GM12891 (cell line): Measurements from ENCODE around the gene RNF144A.
A peak's percentile ranks its signal among the peaks of the same experiment; 100 is the strongest.

Source experiments
- DNase-seq: peaks from one replicate; pipeline ENCODE4 v3.0.0; 2011; ENCODE audit warnings: low spot score; ENCODE audit not compliant: insufficient read length
- FAIRE-seq: peaks from 2 replicates; lab custom pipeline; 2011; peaks lifted over from hg19 to GRCh38; lab: Jason Lieb, UNC
- PAX5 ChIP-seq: IDR thresholded peaks from 2 replicates; pipeline ENCODE4 v1.6.1; 2011; ENCODE audit warnings: low read length, moderate library complexity, mild to moderate bottlenecking; ENCODE audit not compliant: insufficient read depth, severe bottlenecking
- POLR2A ChIP-seq: IDR thresholded peaks from 2 replicates; pipeline ENCODE4 v1.6.1; 2011; ENCODE audit warnings: low read depth, low read length, control low read depth
- POLR2AphosphoS5 ChIP-seq: IDR thresholded peaks from 2 replicates; pipeline ENCODE4 v1.6.1; 2011; ENCODE audit warnings: low read depth, low read length, control low read depth
- POU2F2 ChIP-seq: IDR thresholded peaks from 2 replicates; pipeline ENCODE4 v1.6.1; 2011; ENCODE audit warnings: low read depth, mild to moderate bottlenecking, control low read depth, low read length, moderate library complexity
- SPI1 ChIP-seq: IDR thresholded peaks from 2 replicates; pipeline ENCODE4 v1.6.1; 2011; ENCODE audit warnings: low read depth, low read length, control low read depth
- TAF1 ChIP-seq: IDR thresholded peaks from 2 replicates; pipeline ENCODE4 v1.6.1; 2011; ENCODE audit warnings: low read depth, low read length, control low read depth

The RNF144A gene

GRCh38 chr2:7017671-7018281 is 100.6 kb downstream of the RNF144A start:
- TF ChIP-seq SPI1 = no peak
- no peak for DNase-seq
- peak; percentile 50 for FAIRE-seq

GRCh38 chr2:7018282-7018701 is 101.1 kb downstream of the RNF144A start:
- FAIRE-seq (no peak), DNase-seq (no peak)
- TF ChIP-seq POLR2A = no peak
- TF ChIP-seq POU2F2 = no peak
- TF ChIP-seq TAF1 = no peak
- no peak for TF ChIP-seq POLR2AphosphoS5
- no peak for TF ChIP-seq PAX5
- TF ChIP-seq SPI1 = no peak

GRCh38 chr2:7018767-7019166 is 101.6 kb downstream of the RNF144A start:
- no peak for TF ChIP-seq TAF1
- no peak for TF ChIP-seq PAX5
- TF ChIP-seq SPI1 = no peak
- no peak for TF ChIP-seq POLR2AphosphoS5
- TF ChIP-seq POLR2A = no peak
- no peak for TF ChIP-seq POU2F2
- DNase-seq (no peak), FAIRE-seq (no peak)

- no peak for DNase-seq
- TF ChIP-seq POLR2AphosphoS5 = no peak
- no peak for TF ChIP-seq SPI1
- no peak for TF ChIP-seq POU2F2
- no peak for TF ChIP-seq POLR2A
- no peak for TF ChIP-seq PAX5
- TF ChIP-seq TAF1 = no peak
- FAIRE-seq = no peak
Measured at GRCh38 chr2:7019191-7019590, 102.0 kb downstream of the RNF144A start.

- no peak for FAIRE-seq
- TF ChIP-seq TAF1 (no peak), POLR2A (no peak), POU2F2 (no peak), PAX5 (no peak), POLR2AphosphoS5 (no peak), SPI1 (no peak)
- no peak for DNase-seq
Measured at GRCh38 chr2:7020059-7020458, 102.8 kb downstream of the RNF144A start.

- DNase-seq (no peak), FAIRE-seq (no peak)
- TF ChIP-seq POLR2A = no peak
- TF ChIP-seq TAF1 = no peak
- TF ChIP-seq POLR2AphosphoS5 = no peak
- TF ChIP-seq POU2F2 = no peak
- TF ChIP-seq SPI1 = no peak
- TF ChIP-seq PAX5 = no peak
Measured at GRCh38 chr2:7020468-7020867, 103.3 kb downstream of the RNF144A start.

GRCh38 chr2:7020939-7021470 is 103.8 kb downstream of the RNF144A start:
- DNase-seq = no peak
- TF ChIP-seq SPI1 (no peak), POLR2A (no peak), POU2F2 (no peak), TAF1 (no peak), POLR2AphosphoS5 (no peak), PAX5 (no peak)
- no peak for FAIRE-seq

GRCh38 chr2:7022492-7023385 is 105.5 kb downstream of the RNF144A start:
- FAIRE-seq (peak; percentile 51), DNase-seq (no peak)
- TF ChIP-seq SPI1 (no peak), POU2F2 (no peak), POLR2AphosphoS5 (no peak), POLR2A (no peak), TAF1 (no peak), PAX5 (no peak)

- TF ChIP-seq POLR2AphosphoS5 (no peak), POU2F2 (no peak), POLR2A (no peak), SPI1 (no peak), TAF1 (no peak), PAX5 (no peak)
- DNase-seq (no peak), FAIRE-seq (no peak)
Measured at GRCh38 chr2:7023542-7023941, 106.3 kb downstream of the RNF144A start.
